Activated naive CD4-positive, alpha-beta T cell treated with anti-CD3 and anti-CD28 coated beads, Interleukin-2, amount 50 U/mL, for 72 hours (primary cell): Measurements from ENCODE around the gene SDHA. TPM values are rescaled to one million over a fixed set of nuclear protein-coding genes. Genes with fewer than 3 reads are reported as not detected.

Experiments used
- total RNA-seq, 2 donors: library from RNA; stranded (reverse); gene quantifications; one replicate each; pipeline ENCODE4 v1.2.3, GENCODE V29; 2022

Gene SDHA
- total RNA-seq, 2 donors from 2014 or later, result 156 to 198 TPM

Other genes with a start within 250 kb of the SDHA start
- under 1 TPM in 1 of 2 donors, not detected in 1; 0.47 TPM for gene PLEKHG4B, start 126.2 kb upstream of the SDHA start, total RNA-seq
- under 1 TPM in 1 of 2 donors, not detected in 1; 0.16 TPM for gene LRRC14B, start 26.8 kb upstream of the SDHA start, total RNA-seq
- 1 to 10 TPM; 6.1 to 7.3 TPM for gene CCDC127, start 167 bp upstream of the SDHA start, total RNA-seq
- 10 to 100 TPM; 57.9 to 90.5 TPM for gene PDCD6, start 53.3 kb downstream of the SDHA start, total RNA-seq
- gene AHRR, start 103.4 kb downstream of the SDHA start, total RNA-seq, result 10 to 100 TPM; 38.3 to 43.8 TPM
- gene EXOC3, start 224.9 kb downstream of the SDHA start, total RNA-seq, result 100 to 1,000 TPM in 1 of 2 donors, 10 to 100 TPM in 1; 83.8 to 101 TPM